ENCODE results near the gene FNIP2. TPM values are rescaled to one million over a fixed set of nuclear protein-coding genes. Genes with fewer than 3 reads are reported as not detected.

The FNIP2 gene
- total RNA-seq, 6 donors from 2014 or later, result 70.4 to 103 (median 83.2) TPM

GRCh38 chr4:158801066-158801465 lies 32.2 kb downstream of the FNIP2 start:
- ATAC-seq (ENCODE audit: low FRiP score in 2 of 2), result no peak
- Histone ChIP-seq H3K4me1 (peaks cover 36 to 41% (median 38%) of the 10 kb centered on the region in 4 donors), H3K27ac (peak overlapping the region in 2 of 4 donors; percentile 4 to 23)

GRCh38 chr4:158801677-158802076 lies 32.9 kb downstream of the FNIP2 start:
- DNase-seq (no peak), ATAC-seq (ENCODE audit: low FRiP score in 2 of 2) (no peak)
- peak overlapping the region in 3 of 4 donors; percentile 4 to 23 (median 10) for H3K27ac ChIP-seq
- H3K9me3 ChIP-seq, result no peaks in the 10 kb centered on the region
- WGBS, 2 donors, result 90 to 98% methylated on average over 3 of the region's 3 CpGs
- no peaks in the 10 kb centered on the region for H3K27me3 ChIP-seq
- H3K4me3 ChIP-seq, result no peak overlapping the region
- TF ChIP-seq POLR2AphosphoS5 (IDR thresholded peaks at IDR 0.05) (no peak), EP300 (IDR thresholded peaks at IDR 0.05) (no peak), POLR2A (IDR thresholded peaks at IDR 0.05) (no peak)
- TF ChIP-seq, protein P1, sequence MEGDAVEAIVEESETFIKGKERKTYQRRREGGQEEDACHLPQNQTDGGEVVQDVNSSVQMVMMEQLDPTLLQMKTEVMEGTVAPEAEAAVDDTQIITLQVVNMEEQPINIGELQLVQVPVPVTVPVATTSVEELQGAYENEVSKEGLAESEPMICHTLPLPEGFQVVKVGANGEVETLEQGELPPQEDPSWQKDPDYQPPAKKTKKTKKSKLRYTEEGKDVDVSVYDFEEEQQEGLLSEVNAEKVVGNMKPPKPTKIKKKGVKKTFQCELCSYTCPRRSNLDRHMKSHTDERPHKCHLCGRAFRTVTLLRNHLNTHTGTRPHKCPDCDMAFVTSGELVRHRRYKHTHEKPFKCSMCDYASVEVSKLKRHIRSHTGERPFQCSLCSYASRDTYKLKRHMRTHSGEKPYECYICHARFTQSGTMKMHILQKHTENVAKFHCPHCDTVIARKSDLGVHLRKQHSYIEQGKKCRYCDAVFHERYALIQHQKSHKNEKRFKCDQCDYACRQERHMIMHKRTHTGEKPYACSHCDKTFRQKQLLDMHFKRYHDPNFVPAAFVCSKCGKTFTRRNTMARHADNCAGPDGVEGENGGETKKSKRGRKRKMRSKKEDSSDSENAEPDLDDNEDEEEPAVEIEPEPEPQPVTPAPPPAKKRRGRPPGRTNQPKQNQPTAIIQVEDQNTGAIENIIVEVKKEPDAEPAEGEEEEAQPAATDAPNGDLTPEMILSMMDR (IDR thresholded peaks at IDR 0.05), result no peak
- H3K4me1 ChIP-seq, result peaks cover 39 to 47% (median 44%) of the 10 kb centered on the region in 4 donors
- no peaks in the 10 kb centered on the region for H3K36me3 ChIP-seq

More at GRCh38 chr4:158801066-158801465, 32.2 kb downstream of the FNIP2 start:
- H3K4me3 ChIP-seq, result no peak overlapping the region
- no peaks in the 10 kb centered on the region for H3K36me3 ChIP-seq
- no peak for DNase-seq
- WGBS, 2 donors, result 67 to 70% methylated on average over 3 to 4 of the region's 4 CpGs
- no peak for TF ChIP-seq POLR2AphosphoS5 (IDR thresholded peaks at IDR 0.05)
- TF ChIP-seq, protein P1 (IDR thresholded peaks at IDR 0.05), result no peak
- TF ChIP-seq EP300 (IDR thresholded peaks at IDR 0.05), result no peak
- TF ChIP-seq POLR2A (IDR thresholded peaks at IDR 0.05), result no peak
- no peaks in the 10 kb centered on the region for H3K27me3 ChIP-seq
- H3K9me3 ChIP-seq, result no peaks in the 10 kb centered on the region

DNA sequence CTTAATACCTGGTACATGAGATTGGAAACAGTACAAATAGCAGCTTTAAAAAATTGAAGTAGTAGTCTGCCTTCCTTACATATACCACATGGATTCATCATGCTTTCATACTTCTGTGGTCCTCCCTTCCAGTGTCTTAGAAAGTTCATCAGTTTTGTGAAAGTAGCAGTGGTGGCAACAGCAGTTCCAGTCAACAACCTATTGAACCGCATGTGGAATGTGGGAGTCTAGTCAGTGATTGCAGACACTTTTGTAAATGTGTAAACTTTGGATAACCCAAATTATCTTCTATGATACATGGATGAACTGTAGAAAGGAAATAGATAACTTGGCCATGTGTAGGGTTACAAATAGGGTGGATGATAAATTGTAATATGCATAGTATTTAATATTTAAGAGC lies 34.1 kb downstream of the FNIP2 start:
- H3K36me3 ChIP-seq, result no peaks in the 10 kb centered on the region
- H3K27me3 ChIP-seq, result no peaks in the 10 kb centered on the region
- peaks cover 47 to 56% (median 51%) of the 10 kb centered on the region in 4 donors for H3K4me1 ChIP-seq
- no peak overlapping the region for H3K27ac ChIP-seq
- ATAC-seq (ENCODE audit: low FRiP score in 2 of 2) (no peak), DNase-seq (no peak)
- no peaks in the 10 kb centered on the region for H3K9me3 ChIP-seq
- TF ChIP-seq, protein P1 (IDR thresholded peaks at IDR 0.05), result no peak
- TF ChIP-seq POLR2AphosphoS5 (IDR thresholded peaks at IDR 0.05) (no peak), POLR2A (IDR thresholded peaks at IDR 0.05) (no peak), EP300 (IDR thresholded peaks at IDR 0.05) (no peak)
- 88 to 90% methylated on average over 1 of the region's 1 CpG for WGBS, 2 donors
- H3K4me3 ChIP-seq, result no peak overlapping the region

DNA sequence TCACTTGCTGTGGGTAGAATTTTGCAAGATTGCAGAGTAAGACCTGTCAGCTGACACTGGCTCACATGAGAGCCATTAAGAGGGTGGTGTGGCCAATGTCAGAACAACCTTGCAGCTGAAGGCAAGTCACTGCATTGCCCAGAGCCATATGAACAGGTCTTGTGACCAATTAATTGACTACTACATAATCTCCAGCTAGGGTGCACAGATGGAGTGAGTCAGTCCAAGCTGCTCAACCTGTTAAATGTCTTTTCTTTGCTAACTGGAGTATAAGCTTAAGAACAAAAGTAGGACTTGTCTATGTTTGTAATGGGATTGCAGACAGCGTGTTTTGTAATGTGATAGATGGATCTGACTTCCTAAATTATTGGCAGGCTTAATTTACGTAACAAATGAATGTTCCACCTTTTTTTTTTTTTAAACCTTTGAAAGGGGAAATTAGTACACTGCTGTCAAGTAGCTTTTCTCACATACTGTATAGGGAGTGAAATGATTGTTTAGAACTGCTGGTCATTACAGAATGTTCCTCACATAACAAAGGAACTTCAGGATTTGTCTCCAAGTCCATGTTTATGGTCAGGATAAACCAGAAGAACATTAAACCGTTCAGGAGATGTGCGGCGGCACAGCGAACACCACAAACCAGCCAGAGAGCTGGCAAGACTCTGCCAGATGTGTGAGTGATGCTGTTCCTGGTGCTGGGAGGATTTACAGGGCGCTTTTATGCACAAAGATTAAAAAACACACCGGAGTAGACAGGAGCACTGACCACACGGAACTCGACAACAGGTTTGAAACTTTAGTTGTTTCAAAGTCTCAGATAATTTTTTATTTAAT lies 37.0 kb downstream of the FNIP2 start:
- DNase-seq (peak in 1 of 2 donors; percentile 82), ATAC-seq (ENCODE audit: low FRiP score in 2 of 2) (peak in 1 of 2 donors; percentile 29)
- no peaks in the 10 kb centered on the region for H3K27me3 ChIP-seq
- H3K4me3 ChIP-seq, result peak overlapping the region in 2 of 4 donors; percentile 6 to 18
- WGBS, 2 donors, result 60% methylated on average over 10 of the region's 10 CpGs
- H3K9me3 ChIP-seq, result no peaks in the 10 kb centered on the region
- peaks cover 61 to 74% (median 67%) of the 10 kb centered on the region in 4 donors for H3K4me1 ChIP-seq
- H3K36me3 ChIP-seq, result no peaks in the 10 kb centered on the region
- peak in 2 of 4 donors; percentile 31 to 77 for TF ChIP-seq POLR2A (IDR thresholded peaks at IDR 0.05)
- TF ChIP-seq EP300 (IDR thresholded peaks at IDR 0.05), result peak in 1 of 4 donors; percentile 68
- peak in 1 of 2 donors; percentile 44 for TF ChIP-seq POLR2AphosphoS5 (IDR thresholded peaks at IDR 0.05)
- TF ChIP-seq, protein P1 (IDR thresholded peaks at IDR 0.05), result no peak
- peak overlapping the region; percentile 20 to 63 (median 43) for H3K27ac ChIP-seq

Data from upper lobe of left lung (tissue), 6 donors.